Measurements from ENCODE around the gene KSR2.

Gene KSR2

DNA sequence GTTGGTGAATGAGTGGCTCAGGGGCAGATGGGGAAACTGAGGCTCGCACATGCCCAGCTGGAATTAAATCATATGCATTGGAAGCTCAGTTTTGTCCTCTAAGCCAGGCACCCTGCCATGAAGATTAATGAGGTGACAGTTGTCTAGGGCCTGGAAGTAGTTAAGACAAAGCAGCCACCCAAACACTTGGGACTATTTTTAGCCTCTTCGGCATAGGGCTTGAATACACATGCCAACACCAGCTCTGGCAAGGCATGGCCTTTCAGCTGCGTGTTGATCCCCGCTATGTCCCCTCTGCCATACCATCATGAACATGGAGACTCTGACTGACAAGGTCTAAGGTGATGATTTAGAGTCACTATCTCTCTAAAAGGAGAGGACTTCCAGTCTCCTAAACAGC lies 250.2 kb downstream of the KSR2 start:
- no peak overlapping the region for H3K4me3 Mint-ChIP-seq
- no peaks in the 10 kb centered on the region for H3K36me3 Mint-ChIP-seq
- no peaks in the 10 kb centered on the region for H3K9me3 Mint-ChIP-seq (ENCODE audit: low read depth)
- no peaks in the 10 kb centered on the region for H3K27me3 Mint-ChIP-seq
- no peak overlapping the region for H3K27ac Mint-ChIP-seq
- no peaks in the 10 kb centered on the region for H3K4me1 Mint-ChIP-seq (ENCODE audit: low read depth)

DNA sequence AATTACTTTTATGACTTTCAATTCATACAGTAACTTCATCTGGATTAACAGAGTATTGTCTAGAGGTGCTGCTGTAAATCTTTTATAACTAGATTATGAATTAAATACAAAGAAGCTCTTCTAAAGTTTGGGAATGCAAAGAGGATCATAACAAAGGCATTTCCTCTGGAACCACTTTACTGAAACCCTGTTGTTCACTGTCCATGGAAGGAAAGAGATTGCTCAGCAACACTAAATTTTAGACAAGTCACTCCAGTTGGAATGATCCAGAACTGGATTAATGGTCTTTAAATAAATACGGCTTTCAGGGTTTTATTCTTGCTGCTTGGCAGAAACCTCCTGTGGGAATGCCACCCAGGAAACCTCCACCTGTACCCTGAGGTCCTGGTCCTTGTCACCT lies 250.6 kb downstream of the KSR2 start:
- H3K36me3 Mint-ChIP-seq = no peaks in the 10 kb centered on the region
- no peak overlapping the region for H3K27ac Mint-ChIP-seq
- H3K27me3 Mint-ChIP-seq = no peaks in the 10 kb centered on the region
- no peak overlapping the region for H3K4me3 Mint-ChIP-seq
- H3K9me3 Mint-ChIP-seq (ENCODE audit: low read depth) = no peaks in the 10 kb centered on the region
- no peaks in the 10 kb centered on the region for H3K4me1 Mint-ChIP-seq (ENCODE audit: low read depth)

DNA sequence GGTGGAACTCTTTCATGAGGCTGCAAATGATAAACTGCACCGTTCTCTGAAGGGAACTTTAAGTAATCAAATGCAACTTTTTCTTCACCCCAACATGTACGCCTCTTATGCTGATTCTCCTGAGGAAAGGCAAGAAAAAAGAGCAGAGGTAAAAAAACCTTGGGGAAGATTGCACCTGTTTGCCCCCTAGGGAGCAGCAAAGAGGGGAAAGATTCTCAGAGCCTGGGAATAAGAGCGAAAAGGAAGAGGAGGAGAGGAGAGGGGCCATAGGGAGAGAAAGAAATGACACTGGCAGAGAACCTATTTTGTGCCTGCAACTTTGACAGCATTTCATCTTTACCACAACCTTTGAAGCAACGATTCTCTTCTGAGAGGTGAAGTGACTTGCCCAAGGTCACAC lies 254.6 kb downstream of the KSR2 start:
- Mint-ChIP-seq H3K4me1 (ENCODE audit: low read depth) (no peaks in the 10 kb centered on the region), H3K9me3 (ENCODE audit: low read depth) (no peaks in the 10 kb centered on the region), H3K4me3 (no peak overlapping the region), H3K27ac (no peak overlapping the region), H3K36me3 (no peaks in the 10 kb centered on the region), H3K27me3 (no peaks in the 10 kb centered on the region)

DNA sequence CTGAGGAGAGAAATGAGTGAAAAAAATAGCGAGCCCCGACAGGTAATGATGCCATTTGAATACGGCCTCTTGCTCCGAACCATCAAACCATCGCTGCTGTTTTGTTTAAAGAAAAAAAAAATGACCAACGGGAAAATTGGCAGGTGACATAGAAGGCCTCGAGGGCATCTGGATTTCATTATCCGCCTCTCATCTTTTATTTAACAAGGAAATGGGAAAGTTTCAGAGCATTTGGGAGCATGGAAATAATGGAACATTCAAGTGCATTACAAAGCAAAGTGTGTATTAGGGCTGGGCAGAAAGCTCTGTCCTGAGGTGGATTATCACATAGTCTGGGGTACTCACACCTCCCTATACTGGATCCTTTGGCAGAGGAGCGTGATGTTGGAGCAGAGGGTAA lies 258.7 kb downstream of the KSR2 start:
- Mint-ChIP-seq H3K27me3 (no peaks in the 10 kb centered on the region), H3K9me3 (ENCODE audit: low read depth) (no peaks in the 10 kb centered on the region), H3K4me1 (ENCODE audit: low read depth) (no peaks in the 10 kb centered on the region), H3K4me3 (no peak overlapping the region), H3K36me3 (no peaks in the 10 kb centered on the region), H3K27ac (no peak overlapping the region)

DNA sequence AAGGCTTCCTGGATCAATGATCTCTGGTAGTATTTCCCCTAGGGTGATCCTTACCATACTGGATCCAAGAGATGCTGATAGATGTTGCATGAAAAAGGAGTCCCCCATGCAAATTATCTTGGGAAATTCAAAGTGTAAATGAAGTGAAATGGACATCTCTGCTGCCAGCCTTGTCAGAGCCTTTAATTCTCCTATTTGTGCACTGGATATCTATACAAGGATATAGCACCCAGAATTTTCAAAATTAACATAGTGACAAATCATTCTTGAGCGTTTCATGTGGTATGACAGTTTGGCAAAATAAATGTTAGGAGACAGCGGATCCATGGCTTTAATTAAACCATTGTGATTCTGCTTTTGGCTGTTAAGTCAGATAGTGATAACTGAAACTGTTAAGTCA lies 260.9 kb downstream of the KSR2 start:
- H3K4me3 Mint-ChIP-seq = no peak overlapping the region
- no peaks in the 10 kb centered on the region for H3K36me3 Mint-ChIP-seq
- no peaks in the 10 kb centered on the region for H3K4me1 Mint-ChIP-seq (ENCODE audit: low read depth)
- no peak overlapping the region for H3K27ac Mint-ChIP-seq
- H3K9me3 Mint-ChIP-seq (ENCODE audit: low read depth) = no peaks in the 10 kb centered on the region
- no peaks in the 10 kb centered on the region for H3K27me3 Mint-ChIP-seq

DNA sequence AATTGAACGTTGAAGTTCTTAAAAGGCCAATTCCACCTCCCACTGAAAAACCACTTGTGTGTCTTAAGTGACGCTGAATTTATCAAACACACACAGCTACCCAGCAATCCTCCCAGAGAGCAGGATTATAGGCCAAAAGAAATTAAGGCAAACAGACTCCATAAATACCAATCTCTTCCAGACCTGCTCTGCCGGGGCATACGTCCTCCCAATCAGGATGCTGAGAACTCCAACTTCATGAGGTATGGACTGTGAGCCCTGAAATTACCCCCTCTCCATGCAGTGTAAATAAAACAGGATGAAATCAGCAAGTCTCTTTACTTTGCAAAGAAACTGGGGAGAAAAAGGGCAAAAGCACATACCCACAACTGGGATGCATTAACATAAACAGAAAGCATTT lies 265.2 kb downstream of the KSR2 start:
- H3K9me3 Mint-ChIP-seq (ENCODE audit: low read depth) = peaks cover 4% of the 10 kb centered on the region
- H3K4me3 Mint-ChIP-seq = no peak overlapping the region
- H3K4me1 Mint-ChIP-seq (ENCODE audit: low read depth) = no peaks in the 10 kb centered on the region
- H3K36me3 Mint-ChIP-seq = no peaks in the 10 kb centered on the region
- no peaks in the 10 kb centered on the region for H3K27me3 Mint-ChIP-seq
- no peak overlapping the region for H3K27ac Mint-ChIP-seq

DNA sequence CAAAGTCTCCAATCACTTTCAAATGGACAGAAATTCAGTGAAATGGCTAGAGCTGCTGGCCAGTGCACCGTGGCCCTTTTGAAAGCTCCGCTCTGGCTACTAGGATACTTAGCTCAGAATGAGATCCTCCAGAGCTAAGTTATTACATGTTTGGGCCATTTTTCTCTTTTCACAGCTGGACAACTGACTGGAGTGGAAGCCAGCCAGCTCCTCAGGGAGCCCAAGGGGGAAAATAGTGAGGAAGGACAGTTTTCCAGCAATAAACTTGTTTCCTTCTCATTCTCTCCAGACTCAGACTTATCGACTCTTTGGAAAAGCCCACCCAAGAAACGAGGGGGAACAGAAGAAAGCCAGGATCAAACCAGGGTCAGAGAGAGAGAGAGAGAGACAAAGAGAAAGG lies 266.0 kb downstream of the KSR2 start:
- H3K4me3 Mint-ChIP-seq = no peak overlapping the region
- no peak overlapping the region for H3K27ac Mint-ChIP-seq
- peaks cover 4% of the 10 kb centered on the region for H3K9me3 Mint-ChIP-seq (ENCODE audit: low read depth)
- H3K27me3 Mint-ChIP-seq = no peaks in the 10 kb centered on the region
- no peaks in the 10 kb centered on the region for H3K36me3 Mint-ChIP-seq
- H3K4me1 Mint-ChIP-seq (ENCODE audit: low read depth) = no peaks in the 10 kb centered on the region

DNA sequence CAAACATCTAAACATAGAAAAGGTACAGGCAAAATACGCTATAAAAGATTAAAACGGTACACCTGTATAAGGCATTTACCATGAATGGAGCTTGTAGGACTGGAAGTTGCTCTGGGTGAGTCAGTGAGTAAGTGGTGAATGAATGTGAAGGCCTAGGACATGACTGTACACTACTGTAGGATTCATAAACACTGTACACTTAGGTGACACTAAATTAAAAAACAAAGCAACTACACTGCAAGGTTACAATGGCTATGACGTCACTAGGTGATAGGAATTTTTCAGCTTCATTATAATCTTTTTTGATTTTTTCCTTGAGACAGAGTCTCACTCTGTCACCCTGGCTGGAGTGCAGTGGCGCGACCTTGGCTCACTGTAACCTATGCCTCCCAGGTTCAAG lies 269.2 kb downstream of the KSR2 start:
- no peak overlapping the region for H3K4me3 Mint-ChIP-seq
- H3K4me1 Mint-ChIP-seq (ENCODE audit: low read depth) = no peaks in the 10 kb centered on the region
- no peak overlapping the region for H3K27ac Mint-ChIP-seq
- H3K36me3 Mint-ChIP-seq = no peaks in the 10 kb centered on the region
- no peaks in the 10 kb centered on the region for H3K27me3 Mint-ChIP-seq
- peaks cover 4% of the 10 kb centered on the region for H3K9me3 Mint-ChIP-seq (ENCODE audit: low read depth)

DNA sequence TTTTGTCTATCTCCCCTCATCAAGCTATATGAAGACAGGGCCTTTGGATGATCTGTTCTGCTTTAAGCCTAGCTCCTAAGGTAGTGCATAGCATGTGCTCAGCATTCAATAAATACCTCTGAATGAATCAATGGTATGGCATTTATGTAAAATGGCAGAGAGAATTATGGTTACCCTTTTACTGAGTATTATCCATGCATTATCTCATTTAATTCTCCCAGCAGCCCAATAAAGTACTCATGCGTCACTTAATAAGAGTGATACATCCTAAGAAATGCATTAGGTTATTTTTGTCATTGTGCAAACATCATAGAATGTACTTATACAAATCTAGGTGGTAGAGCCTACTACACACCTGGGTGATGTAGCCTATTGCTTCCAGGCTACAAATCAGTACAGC lies 269.7 kb downstream of the KSR2 start:
- H3K4me3 Mint-ChIP-seq = no peak overlapping the region
- H3K27me3 Mint-ChIP-seq = no peaks in the 10 kb centered on the region
- H3K4me1 Mint-ChIP-seq (ENCODE audit: low read depth) = no peaks in the 10 kb centered on the region
- H3K27ac Mint-ChIP-seq = no peak overlapping the region
- H3K36me3 Mint-ChIP-seq = no peaks in the 10 kb centered on the region
- peaks cover 4% of the 10 kb centered on the region for H3K9me3 Mint-ChIP-seq (ENCODE audit: low read depth)

DNA sequence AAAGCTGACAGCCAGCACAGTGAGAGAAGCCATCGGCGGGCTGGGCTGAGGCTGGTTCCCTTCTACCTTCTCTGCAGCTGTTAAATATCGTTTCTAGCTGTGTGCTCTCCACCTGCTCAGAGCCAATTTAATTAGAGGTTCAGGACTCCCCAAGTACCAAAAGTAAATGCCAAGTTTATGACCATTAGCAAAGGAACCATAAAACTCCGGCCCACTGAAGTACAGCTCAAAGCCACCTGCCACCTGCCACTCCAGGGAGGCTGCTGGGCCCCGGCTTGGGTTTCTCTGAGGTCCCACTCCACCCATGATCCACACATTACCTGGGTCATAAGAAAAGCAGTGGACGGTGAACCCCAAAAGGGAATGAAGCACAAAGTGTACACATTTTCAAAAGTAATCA lies 272.8 kb downstream of the KSR2 start:
- no peaks in the 10 kb centered on the region for H3K4me1 Mint-ChIP-seq (ENCODE audit: low read depth)
- no peak overlapping the region for H3K27ac Mint-ChIP-seq
- H3K9me3 Mint-ChIP-seq (ENCODE audit: low read depth) = peaks cover 9% of the 10 kb centered on the region
- H3K27me3 Mint-ChIP-seq = no peaks in the 10 kb centered on the region
- no peak overlapping the region for H3K4me3 Mint-ChIP-seq
- H3K36me3 Mint-ChIP-seq = no peaks in the 10 kb centered on the region

DNA sequence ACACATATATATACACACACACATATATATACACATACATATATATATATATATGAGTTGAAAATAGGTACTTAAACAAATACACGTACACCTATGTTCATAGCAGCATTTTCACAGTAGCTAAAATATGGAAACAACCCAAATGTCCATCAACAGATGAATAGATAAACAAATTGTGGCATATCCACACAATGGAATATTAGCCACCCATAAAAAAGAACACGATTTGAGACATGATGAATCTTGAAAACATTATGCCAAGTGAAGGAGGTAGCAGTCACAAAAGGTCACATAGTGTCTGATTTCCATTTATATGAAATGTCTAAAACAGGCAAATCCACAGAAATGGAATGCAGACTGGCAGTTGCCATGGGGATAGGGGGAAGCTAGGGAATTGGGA lies 276.3 kb downstream of the KSR2 start:
- no peak overlapping the region for H3K27ac Mint-ChIP-seq
- peaks cover 9% of the 10 kb centered on the region for H3K27me3 Mint-ChIP-seq
- no peaks in the 10 kb centered on the region for H3K36me3 Mint-ChIP-seq
- H3K4me1 Mint-ChIP-seq (ENCODE audit: low read depth) = no peaks in the 10 kb centered on the region
- H3K9me3 Mint-ChIP-seq (ENCODE audit: low read depth) = peaks cover 10% of the 10 kb centered on the region
- H3K4me3 Mint-ChIP-seq = no peak overlapping the region

DNA sequence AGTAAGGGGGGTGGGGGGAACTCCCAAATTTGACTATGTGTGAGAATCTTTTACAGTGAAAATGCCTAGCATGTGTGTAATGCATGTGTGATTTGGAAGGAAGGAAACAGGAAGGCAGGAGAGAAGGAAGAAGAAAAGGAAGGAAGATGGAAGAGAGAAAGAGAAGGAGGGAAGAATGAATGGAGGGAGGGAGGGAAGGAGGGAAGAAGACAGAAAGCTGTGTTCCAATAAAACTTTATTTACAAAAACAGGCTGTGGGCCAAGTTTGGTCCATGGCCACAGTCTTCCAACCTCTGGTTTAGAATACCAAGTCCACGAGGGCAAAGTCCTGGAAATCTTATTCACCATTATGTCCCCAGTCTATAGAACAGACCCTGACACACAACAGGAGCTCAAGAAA lies 278.9 kb downstream of the KSR2 start:
- Mint-ChIP-seq H3K9me3 (ENCODE audit: low read depth) (peaks cover 10% of the 10 kb centered on the region), H3K4me1 (ENCODE audit: low read depth) (no peaks in the 10 kb centered on the region), H3K4me3 (no peak overlapping the region), H3K36me3 (no peaks in the 10 kb centered on the region), H3K27me3 (peaks cover 11% of the 10 kb centered on the region), H3K27ac (no peak overlapping the region)

DNA sequence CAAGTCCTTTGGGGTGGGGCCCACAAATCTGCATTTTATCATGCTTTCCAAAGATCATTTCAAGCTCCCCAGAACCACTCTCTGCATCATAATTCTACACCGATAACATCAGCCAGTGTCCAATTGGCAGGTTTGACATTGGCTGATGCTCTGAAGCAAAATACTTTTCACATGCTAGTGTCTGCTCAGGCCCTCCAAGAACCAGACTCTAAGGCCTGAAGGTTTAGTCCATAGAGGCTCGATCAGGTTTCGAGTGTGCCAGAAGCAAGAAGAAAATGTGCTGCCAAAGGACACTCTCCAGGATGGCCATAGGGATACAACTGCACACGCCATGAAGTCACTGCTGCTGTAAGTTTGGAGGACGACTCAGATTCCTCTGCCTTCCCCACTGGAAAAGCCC lies 280.3 kb downstream of the KSR2 start:
- Mint-ChIP-seq H3K27ac (no peak overlapping the region), H3K9me3 (ENCODE audit: low read depth) (peaks cover 10% of the 10 kb centered on the region), H3K27me3 (peaks cover 14% of the 10 kb centered on the region), H3K4me3 (no peak overlapping the region), H3K36me3 (no peaks in the 10 kb centered on the region), H3K4me1 (ENCODE audit: low read depth) (no peaks in the 10 kb centered on the region)

DNA sequence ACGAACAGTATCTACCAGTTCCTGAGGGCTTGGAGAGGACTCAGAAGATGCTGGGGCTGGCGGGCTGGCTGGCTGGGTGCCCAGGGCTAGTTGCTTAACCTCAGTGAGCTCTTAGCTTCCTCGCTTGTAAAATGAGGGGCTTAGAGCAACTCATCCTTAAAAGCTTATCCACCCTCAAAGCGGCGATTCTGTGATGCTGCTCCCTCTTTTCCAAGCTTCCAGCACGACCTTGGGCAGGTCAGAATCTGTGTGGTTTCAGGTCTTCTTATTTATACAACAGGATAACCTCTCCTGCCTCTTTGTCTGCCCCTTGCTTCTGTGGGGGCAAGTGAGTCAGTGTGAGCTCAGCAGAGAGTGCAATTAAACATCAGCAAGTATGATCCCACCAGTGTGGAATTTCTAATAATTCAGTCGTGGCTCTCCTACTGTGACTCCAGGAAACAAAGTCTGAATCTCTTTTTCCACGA lies 281.8 kb downstream of the KSR2 start:
- Mint-ChIP-seq H3K36me3 (no peaks in the 10 kb centered on the region), H3K27ac (no peak overlapping the region), H3K4me1 (ENCODE audit: low read depth) (no peaks in the 10 kb centered on the region), H3K9me3 (ENCODE audit: low read depth) (peaks cover 9% of the 10 kb centered on the region), H3K4me3 (no peak overlapping the region), H3K27me3 (peaks cover 14% of the 10 kb centered on the region)

DNA sequence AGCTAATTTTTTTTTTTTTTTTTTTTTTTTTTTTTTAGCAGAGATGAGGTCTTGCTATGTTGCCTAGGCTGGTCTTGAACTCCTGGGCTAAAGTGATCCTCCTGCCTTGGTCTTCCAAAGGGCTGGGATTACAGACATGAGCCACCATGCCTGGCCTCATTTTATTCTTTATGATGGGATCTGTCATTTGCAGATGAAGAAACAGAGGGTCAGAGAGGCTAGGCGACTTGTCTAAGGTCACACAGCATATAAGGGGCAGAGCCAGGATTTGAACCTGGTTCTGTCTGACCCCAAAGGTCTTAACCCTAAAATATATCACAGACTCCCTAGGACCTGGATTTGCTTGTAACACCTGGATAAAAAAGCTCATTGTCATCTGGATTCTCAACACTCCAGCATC lies 282.6 kb downstream of the KSR2 start:
- Mint-ChIP-seq H3K27me3 (peaks cover 14% of the 10 kb centered on the region), H3K36me3 (no peaks in the 10 kb centered on the region), H3K4me3 (no peak overlapping the region), H3K27ac (no peak overlapping the region), H3K9me3 (ENCODE audit: low read depth) (peaks cover 5% of the 10 kb centered on the region), H3K4me1 (ENCODE audit: low read depth) (no peaks in the 10 kb centered on the region)

DNA sequence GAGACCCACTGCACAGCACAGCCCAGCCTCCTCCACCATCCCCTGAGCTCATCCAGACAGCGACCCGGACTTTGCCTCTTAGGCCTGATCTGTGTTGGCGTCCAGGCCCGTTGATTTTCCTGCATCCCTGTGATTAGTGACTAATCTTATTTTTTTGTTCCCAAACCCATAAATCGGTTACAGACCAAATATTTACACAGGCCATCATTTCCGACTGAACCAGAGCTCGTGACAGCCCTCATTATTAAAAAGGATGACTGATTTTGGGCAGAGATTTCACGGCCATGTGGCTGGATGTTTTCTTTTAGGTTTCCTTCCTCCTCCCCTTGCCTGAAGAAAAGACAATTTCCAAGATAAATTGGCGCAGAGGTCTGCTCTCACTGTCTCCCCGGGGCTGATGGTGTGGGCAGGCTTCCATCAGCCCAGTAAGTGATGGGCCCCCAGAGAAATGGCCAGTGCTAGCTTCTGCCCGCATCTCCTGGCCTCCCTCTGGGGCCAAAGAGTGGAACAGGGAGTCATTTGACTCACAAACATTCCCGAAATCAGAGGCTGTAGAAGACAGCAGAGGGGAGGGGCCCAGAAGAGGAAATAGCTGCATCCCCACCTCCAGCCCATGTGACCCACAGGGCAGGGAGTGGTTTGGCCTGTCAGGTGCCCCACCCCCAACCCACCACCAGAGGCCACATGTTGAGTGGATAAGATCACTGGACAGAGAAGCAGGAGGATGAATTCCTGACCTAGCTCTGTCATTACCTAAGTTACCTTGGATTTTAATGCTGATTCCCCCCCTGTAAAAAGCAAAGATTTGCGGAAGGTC lies 283.5 kb downstream of the KSR2 start:
- H3K9me3 Mint-ChIP-seq (ENCODE audit: low read depth) = peaks cover 5% of the 10 kb centered on the region
- no peak overlapping the region for H3K4me3 Mint-ChIP-seq
- no peaks in the 10 kb centered on the region for H3K4me1 Mint-ChIP-seq (ENCODE audit: low read depth)
- no peak overlapping the region for H3K27ac Mint-ChIP-seq
- H3K27me3 Mint-ChIP-seq = peaks cover 14% of the 10 kb centered on the region
- no peaks in the 10 kb centered on the region for H3K36me3 Mint-ChIP-seq
